GM18517 (cell line): ENCODE data around the gene FNDC4.

Experiments
- ATAC-seq: cut with Tn5 transposase; IDR thresholded peaks from one replicate; pipeline ENCODE4 v1.9.1; 2021; ENCODE audit warnings: mild to moderate bottlenecking, moderate library complexity; ENCODE audit not compliant: unreplicated experiment

The FNDC4 gene

GRCh38 chr2:27494284-27494943 is 586 bp downstream of the FNDC4 start:
- ATAC-seq: no peak

GRCh38 chr2:27493948-27494283 is 1.1 kb downstream of the FNDC4 start:
- no peak for ATAC-seq

- ATAC-seq: no peak
These were observed 2.4 kb downstream of the FNDC4 start for GRCh38 chr2:27492557-27492956.

GRCh38 chr2:27489498-27490397 is 5.3 kb downstream of the FNDC4 start, which contains the start of gene IFT172:
Gene IFT172 (minus strand): TSS chr2:27489743. CDS start chr2:27489653, 90 bp downstream.
- ATAC-seq: peak; percentile 94

- ATAC-seq: no peak
These were observed 5.9 kb downstream of the FNDC4 start for GRCh38 chr2:27489118-27489497.

- no peak for ATAC-seq
These were observed 9.5 kb downstream of the FNDC4 start for GRCh38 chr2:27485496-27485895.

GRCh38 chr2:27471961-27472360 is 23.0 kb downstream of the FNDC4 start:
- ATAC-seq: no peak

GRCh38 chr2:27464443-27464842 is 30.6 kb downstream of the FNDC4 start:
- ATAC-seq: no peak

GRCh38 chr2:27461118-27461517 is 33.9 kb downstream of the FNDC4 start:
- ATAC-seq: no peak

- no peak for ATAC-seq
These were observed 41.0 kb downstream of the FNDC4 start for GRCh38 chr2:27453968-27454367.

- ATAC-seq: no peak
These were observed 43.9 kb downstream of the FNDC4 start for GRCh38 chr2:27451095-27451494.

GRCh38 chr2:27448381-27448780 is 46.6 kb downstream of the FNDC4 start:
- no peak for ATAC-seq

- no peak for ATAC-seq
These were observed 48.9 kb downstream of the FNDC4 start for GRCh38 chr2:27446057-27446456.

GRCh38 chr2:27445615-27446014 is 49.4 kb downstream of the FNDC4 start:
- ATAC-seq: no peak

GRCh38 chr2:27445155-27445554 is 49.8 kb downstream of the FNDC4 start:
- no peak for ATAC-seq

- ATAC-seq: no peak
These were observed 52.1 kb downstream of the FNDC4 start for GRCh38 chr2:27442920-27443282.

GRCh38 chr2:27441958-27442919 is 52.8 kb downstream of the FNDC4 start, which contains the start of gene KRTCAP3:
Gene KRTCAP3 (plus strand): TSS chr2:27442381. CDS start chr2:27442413, 32 bp downstream.
- ATAC-seq: no peak
